DND-41 (cell line): ENCODE data around the gene RUNX2.

Experiments
- ATAC-seq: fragments of 200-7000 bp; cut with Tn5 transposase; 3 replicates; pipeline ENCODE4 v1.9.1; 2021; ENCODE audit warnings: low read depth; ENCODE audit not compliant: insufficient read depth
- DNase-seq: peaks from one replicate; pipeline ENCODE4 v3.0.0-alpha.2; 2020
- H2AFZ ChIP-seq: 2 replicates; pipeline ENCODE4 v1.6.0; 2012; ENCODE audit warnings: low read depth, low read length
- H3K27ac ChIP-seq: 2 replicates; pipeline ENCODE4 v1.5.1; 2012; ENCODE audit warnings: low read length, inconsistent platforms
- H3K27me3 ChIP-seq: fragments of 200-600 bp; sonication (generic); 2 replicates; pipeline ENCODE4 v1.6.0; 2012; ENCODE audit warnings: low read length, mild to moderate bottlenecking, inconsistent platforms; ENCODE audit not compliant: insufficient read depth, poor library complexity
- H3K36me3 ChIP-seq: 2 replicates; pipeline ENCODE4 v1.5.1; 2012; ENCODE audit warnings: low read length, inconsistent platforms; ENCODE audit not compliant: insufficient read depth
- H3K4me1 ChIP-seq: 2 replicates; pipeline ENCODE4 v1.5.1; 2012; ENCODE audit warnings: mild to moderate bottlenecking, low read length; ENCODE audit not compliant: insufficient read depth
- H3K4me2 ChIP-seq: 2 replicates; pipeline ENCODE4 v1.6.0; 2012; ENCODE audit warnings: mild to moderate bottlenecking, moderate library complexity, low read length, inconsistent platforms; ENCODE audit not compliant: insufficient read depth
- H3K4me3 ChIP-seq, 2 experiments: fragments of 200-600 bp in 1 of 2; shearing (Covaris generic) in 1 of 2; 2 replicates each; pipeline ENCODE4 v1.5.1; 2012 to 2016; ENCODE audit warnings: inconsistent platforms in 2 of 2, low read length in 2 of 2, mild to moderate bottlenecking in 2 of 2, low read depth in 1 of 2, moderate library complexity in 1 of 2
- H3K79me2 ChIP-seq: 2 replicates; pipeline ENCODE4 v1.6.0; 2012; ENCODE audit warnings: low read length, inconsistent platforms; ENCODE audit not compliant: insufficient read depth
- H3K9ac ChIP-seq: 2 replicates; pipeline ENCODE4 v1.6.0; 2012; ENCODE audit warnings: low read depth, mild to moderate bottlenecking, inconsistent platforms, low read length, moderate library complexity
- H3K9me3 ChIP-seq: 2 replicates; pipeline ENCODE4 v1.5.1; 2012; ENCODE audit warnings: low read length, moderate library complexity, mild to moderate bottlenecking, inconsistent platforms; ENCODE audit not compliant: insufficient read depth, severe bottlenecking
- H4K20me1 ChIP-seq: 2 replicates; pipeline ENCODE4 v1.6.0; 2012; ENCODE audit warnings: low read length; ENCODE audit not compliant: insufficient read depth
- EZH2 ChIP-seq: IDR thresholded peaks from 3 replicates; pipeline ENCODE4 v1.6.1; 2012; ENCODE audit warnings: borderline replicate concordance, low read depth, mild to moderate bottlenecking, moderate library complexity, low read length, inconsistent platforms; ENCODE audit not compliant: severe bottlenecking
- TF ChIP-seq, protein P1 (sequence below): IDR thresholded peaks from 2 replicates; pipeline ENCODE4 v1.5.1; 2012; ENCODE audit warnings: borderline replicate concordance, low read length, moderate library complexity, mild to moderate bottlenecking; ENCODE audit not compliant: poor library complexity, severe bottlenecking; ENCODE audit errors: extremely low read depth

The RUNX2 gene

DNA sequence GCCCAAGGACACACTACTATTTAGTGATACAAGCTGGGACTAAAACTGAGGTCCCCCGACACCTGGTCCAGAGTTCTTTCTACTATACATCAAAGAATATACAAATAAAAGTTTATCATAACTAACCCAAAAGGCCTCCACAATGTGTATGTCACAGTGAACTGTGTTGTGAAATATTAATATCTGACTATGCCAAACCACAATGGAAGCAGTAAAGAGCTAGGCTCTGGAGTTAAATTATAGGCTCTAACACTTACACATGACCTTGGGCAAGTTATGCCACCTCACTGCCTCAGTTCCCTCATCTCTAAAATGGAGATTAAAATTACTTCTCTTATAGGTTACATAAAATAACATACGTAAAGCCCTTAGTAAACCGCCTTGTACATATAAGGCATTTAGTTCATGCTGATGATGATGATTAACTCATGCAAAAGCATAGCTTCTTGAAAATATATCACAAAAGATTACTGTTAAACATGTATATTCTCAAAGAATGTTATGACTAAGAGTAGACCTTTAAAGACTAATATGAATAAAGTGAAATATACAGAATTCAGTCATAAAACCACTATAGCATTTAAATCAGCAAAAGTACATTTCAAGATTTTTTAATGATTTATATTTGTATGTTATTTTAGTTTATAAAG, 43.9 kb downstream of the RUNX2 start:
- H3K27me3 ChIP-seq, result no peaks in the 10 kb centered on the region
- H3K4me3 ChIP-seq, result no peak overlapping the region
- no peak overlapping the region for H3K4me2 ChIP-seq
- H3K4me1 ChIP-seq, result peaks cover 17% of the 10 kb centered on the region
- H3K36me3 ChIP-seq, result no peaks in the 10 kb centered on the region
- H4K20me1 ChIP-seq, result no peaks in the 10 kb centered on the region
- no peak overlapping the region for H3K9ac ChIP-seq
- TF ChIP-seq, protein P1, sequence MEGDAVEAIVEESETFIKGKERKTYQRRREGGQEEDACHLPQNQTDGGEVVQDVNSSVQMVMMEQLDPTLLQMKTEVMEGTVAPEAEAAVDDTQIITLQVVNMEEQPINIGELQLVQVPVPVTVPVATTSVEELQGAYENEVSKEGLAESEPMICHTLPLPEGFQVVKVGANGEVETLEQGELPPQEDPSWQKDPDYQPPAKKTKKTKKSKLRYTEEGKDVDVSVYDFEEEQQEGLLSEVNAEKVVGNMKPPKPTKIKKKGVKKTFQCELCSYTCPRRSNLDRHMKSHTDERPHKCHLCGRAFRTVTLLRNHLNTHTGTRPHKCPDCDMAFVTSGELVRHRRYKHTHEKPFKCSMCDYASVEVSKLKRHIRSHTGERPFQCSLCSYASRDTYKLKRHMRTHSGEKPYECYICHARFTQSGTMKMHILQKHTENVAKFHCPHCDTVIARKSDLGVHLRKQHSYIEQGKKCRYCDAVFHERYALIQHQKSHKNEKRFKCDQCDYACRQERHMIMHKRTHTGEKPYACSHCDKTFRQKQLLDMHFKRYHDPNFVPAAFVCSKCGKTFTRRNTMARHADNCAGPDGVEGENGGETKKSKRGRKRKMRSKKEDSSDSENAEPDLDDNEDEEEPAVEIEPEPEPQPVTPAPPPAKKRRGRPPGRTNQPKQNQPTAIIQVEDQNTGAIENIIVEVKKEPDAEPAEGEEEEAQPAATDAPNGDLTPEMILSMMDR, result no peak
- no peak for TF ChIP-seq EZH2
- H3K9me3 ChIP-seq, result no peaks in the 10 kb centered on the region
- H3K79me2 ChIP-seq, result peaks cover 64% of the 10 kb centered on the region
- no peak overlapping the region for H3K27ac ChIP-seq
- no peak overlapping the region for H2AFZ ChIP-seq
- ATAC-seq, result no peak
- no peak for DNase-seq

DNA sequence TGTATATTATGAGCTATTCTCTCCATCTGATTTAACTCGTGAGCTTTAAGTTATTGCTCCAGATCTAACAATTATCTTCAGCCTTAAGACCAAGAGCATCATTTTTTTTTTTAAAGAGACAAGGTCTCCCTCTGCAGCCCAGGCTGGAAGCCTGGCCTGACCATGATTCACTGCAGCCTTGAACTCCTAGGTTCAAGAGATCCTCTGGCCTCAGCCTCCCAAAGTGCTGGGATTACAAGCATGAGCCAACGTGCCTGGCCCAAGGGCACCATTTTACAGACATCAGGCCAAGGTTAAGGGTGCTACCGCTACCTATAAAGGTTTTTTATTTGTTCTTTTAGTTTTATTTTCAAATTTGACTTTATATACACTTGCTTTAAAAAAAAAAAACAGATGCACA, 47.3 kb downstream of the RUNX2 start:
- Histone ChIP-seq H3K4me2 (no peak overlapping the region; the same call in 1 of the 2 replicates), H3K4me1 (peaks cover 29% of the 10 kb centered on the region), H4K20me1 (no peaks in the 10 kb centered on the region), H3K36me3 (no peaks in the 10 kb centered on the region), H3K27me3 (no peaks in the 10 kb centered on the region), H3K9me3 (no peaks in the 10 kb centered on the region), H3K4me3 (no peak overlapping the region), H3K79me2 (peaks cover 65% of the 10 kb centered on the region), H3K27ac (no peak overlapping the region), H2AFZ (no peak overlapping the region), H3K9ac (no peak overlapping the region)
- ATAC-seq (no peak), DNase-seq (no peak)
- TF ChIP-seq EZH2, result no peak
- TF ChIP-seq, protein P1, result peak; percentile 33

GRCh38 chr6:45376310-45377042, 48.3 kb downstream of the RUNX2 start:
- TF ChIP-seq EZH2, result no peak
- TF ChIP-seq, protein P1, result no peak
- no peaks in the 10 kb centered on the region for H3K9me3 ChIP-seq
- H2AFZ ChIP-seq, result peak overlapping the region; percentile 92
- peaks cover 57% of the 10 kb centered on the region for H3K79me2 ChIP-seq
- no peaks in the 10 kb centered on the region for H4K20me1 ChIP-seq
- no peaks in the 10 kb centered on the region for H3K27me3 ChIP-seq
- no peaks in the 10 kb centered on the region for H3K36me3 ChIP-seq
- ATAC-seq (no peak), DNase-seq (no peak)
- peak overlapping the region; percentile 84 for H3K4me2 ChIP-seq
- peak overlapping the region; percentile 97 for H3K27ac ChIP-seq
- H3K4me3 ChIP-seq, result peak overlapping the region; percentile 69 to 88
- peak overlapping the region; percentile 98 for H3K9ac ChIP-seq
- H3K4me1 ChIP-seq, result peaks cover 29% of the 10 kb centered on the region
